ENCODE data around the gene PRCC.

Gene PRCC

GRCh38 chr1:156772728-156773497 lies 5.6 kb downstream of the PRCC start:
- no peak for DNase-seq (ENCODE audit: extremely low read depth, insufficient read length)
- Histone ChIP-seq H3K36me3 (ENCODE audit: control insufficient read depth, insufficient read depth, low read length) (peaks cover 3% of the 10 kb centered on the region), H3K27me3 (replicated peaks; ENCODE audit: control insufficient read depth, insufficient read depth, low read length) (no peaks in the 10 kb centered on the region), H3K4me3 (replicated peaks; ENCODE audit: low read depth, low read length) (no peak overlapping the region)
- TF ChIP-seq CTCF (IDR thresholded peaks at IDR 0.05; ENCODE audit: insufficient read depth, low read length, poor library complexity, severe bottlenecking), result no peak

GRCh38 chr1:156773607-156774006 lies 6.3 kb downstream of the PRCC start:
- Histone ChIP-seq H3K27me3 (replicated peaks; ENCODE audit: control insufficient read depth, insufficient read depth, low read length) (no peaks in the 10 kb centered on the region), H3K36me3 (ENCODE audit: control insufficient read depth, insufficient read depth, low read length) (peaks cover 3% of the 10 kb centered on the region), H3K4me3 (replicated peaks; ENCODE audit: low read depth, low read length) (no peak overlapping the region)
- TF ChIP-seq CTCF (IDR thresholded peaks at IDR 0.05; ENCODE audit: insufficient read depth, low read length, poor library complexity, severe bottlenecking), result no peak
- DNase-seq (ENCODE audit: extremely low read depth, insufficient read length), result no peak

GRCh38 chr1:156775799-156776198 lies 8.5 kb downstream of the PRCC start:
- Histone ChIP-seq H3K27me3 (replicated peaks; ENCODE audit: control insufficient read depth, insufficient read depth, low read length) (no peaks in the 10 kb centered on the region), H3K4me3 (replicated peaks; ENCODE audit: low read depth, low read length) (no peak overlapping the region), H3K36me3 (ENCODE audit: control insufficient read depth, insufficient read depth, low read length) (peaks cover 3% of the 10 kb centered on the region)
- DNase-seq (ENCODE audit: extremely low read depth, insufficient read length), result no peak
- no peak for TF ChIP-seq CTCF (IDR thresholded peaks at IDR 0.05; ENCODE audit: insufficient read depth, low read length, poor library complexity, severe bottlenecking)

GRCh38 chr1:156776942-156777341 lies 9.6 kb downstream of the PRCC start:
- no peaks in the 10 kb centered on the region for H3K27me3 ChIP-seq (replicated peaks; ENCODE audit: control insufficient read depth, insufficient read depth, low read length)
- H3K4me3 ChIP-seq (replicated peaks; ENCODE audit: low read depth, low read length), result no peak overlapping the region
- TF ChIP-seq CTCF (IDR thresholded peaks at IDR 0.05; ENCODE audit: insufficient read depth, low read length, poor library complexity, severe bottlenecking), result no peak
- no peak for DNase-seq (ENCODE audit: extremely low read depth, insufficient read length)
- H3K36me3 ChIP-seq (ENCODE audit: control insufficient read depth, insufficient read depth, low read length), result no peaks in the 10 kb centered on the region; the same call in 1 of the 2 replicates

GRCh38 chr1:156777573-156777972 lies 10.2 kb downstream of the PRCC start:
- Histone ChIP-seq H3K4me3 (replicated peaks; ENCODE audit: low read depth, low read length) (no peak overlapping the region), H3K36me3 (ENCODE audit: control insufficient read depth, insufficient read depth, low read length) (no peaks in the 10 kb centered on the region; the same call in 1 of the 2 replicates), H3K27me3 (replicated peaks; ENCODE audit: control insufficient read depth, insufficient read depth, low read length) (no peaks in the 10 kb centered on the region)
- TF ChIP-seq CTCF (IDR thresholded peaks at IDR 0.05; ENCODE audit: insufficient read depth, low read length, poor library complexity, severe bottlenecking), result no peak
- no peak for DNase-seq (ENCODE audit: extremely low read depth, insufficient read length)
